Measurements from ENCODE around the gene SLC36A1.
A peak's percentile ranks its signal among the peaks of the same experiment; 100 is the strongest.

Gene SLC36A1

GRCh38 chr5:151447174-151448037, at the start of gene SLC36A1:
Gene SLC36A1 (plus strand): TSS chr5:151447603. CDS start chr5:151458793, 11,190 bp downstream.
- peak; percentile 95 for DNase-seq (ENCODE audit: low read depth)
- TF ChIP-seq, protein P1, sequence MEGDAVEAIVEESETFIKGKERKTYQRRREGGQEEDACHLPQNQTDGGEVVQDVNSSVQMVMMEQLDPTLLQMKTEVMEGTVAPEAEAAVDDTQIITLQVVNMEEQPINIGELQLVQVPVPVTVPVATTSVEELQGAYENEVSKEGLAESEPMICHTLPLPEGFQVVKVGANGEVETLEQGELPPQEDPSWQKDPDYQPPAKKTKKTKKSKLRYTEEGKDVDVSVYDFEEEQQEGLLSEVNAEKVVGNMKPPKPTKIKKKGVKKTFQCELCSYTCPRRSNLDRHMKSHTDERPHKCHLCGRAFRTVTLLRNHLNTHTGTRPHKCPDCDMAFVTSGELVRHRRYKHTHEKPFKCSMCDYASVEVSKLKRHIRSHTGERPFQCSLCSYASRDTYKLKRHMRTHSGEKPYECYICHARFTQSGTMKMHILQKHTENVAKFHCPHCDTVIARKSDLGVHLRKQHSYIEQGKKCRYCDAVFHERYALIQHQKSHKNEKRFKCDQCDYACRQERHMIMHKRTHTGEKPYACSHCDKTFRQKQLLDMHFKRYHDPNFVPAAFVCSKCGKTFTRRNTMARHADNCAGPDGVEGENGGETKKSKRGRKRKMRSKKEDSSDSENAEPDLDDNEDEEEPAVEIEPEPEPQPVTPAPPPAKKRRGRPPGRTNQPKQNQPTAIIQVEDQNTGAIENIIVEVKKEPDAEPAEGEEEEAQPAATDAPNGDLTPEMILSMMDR (IDR thresholded peaks at IDR 0.05; ENCODE audit: insufficient read depth, low read depth, low read length, missing control alignments), result peak; percentile 93
- peak within 1 kb of the TSS; percentile 76 for H3K4me3 ChIP-seq (ENCODE audit: low read depth, low read length)

- no peak for DNase-seq (ENCODE audit: low read depth)
- no peak overlapping the region for H3K4me3 ChIP-seq (ENCODE audit: low read depth, low read length)
- TF ChIP-seq, protein P1 (IDR thresholded peaks at IDR 0.05; ENCODE audit: insufficient read depth, low read depth, low read length, missing control alignments), result no peak
Measured at GRCh38 chr5:151405334-151406160, 41.9 kb upstream of the SLC36A1 start.

DNA sequence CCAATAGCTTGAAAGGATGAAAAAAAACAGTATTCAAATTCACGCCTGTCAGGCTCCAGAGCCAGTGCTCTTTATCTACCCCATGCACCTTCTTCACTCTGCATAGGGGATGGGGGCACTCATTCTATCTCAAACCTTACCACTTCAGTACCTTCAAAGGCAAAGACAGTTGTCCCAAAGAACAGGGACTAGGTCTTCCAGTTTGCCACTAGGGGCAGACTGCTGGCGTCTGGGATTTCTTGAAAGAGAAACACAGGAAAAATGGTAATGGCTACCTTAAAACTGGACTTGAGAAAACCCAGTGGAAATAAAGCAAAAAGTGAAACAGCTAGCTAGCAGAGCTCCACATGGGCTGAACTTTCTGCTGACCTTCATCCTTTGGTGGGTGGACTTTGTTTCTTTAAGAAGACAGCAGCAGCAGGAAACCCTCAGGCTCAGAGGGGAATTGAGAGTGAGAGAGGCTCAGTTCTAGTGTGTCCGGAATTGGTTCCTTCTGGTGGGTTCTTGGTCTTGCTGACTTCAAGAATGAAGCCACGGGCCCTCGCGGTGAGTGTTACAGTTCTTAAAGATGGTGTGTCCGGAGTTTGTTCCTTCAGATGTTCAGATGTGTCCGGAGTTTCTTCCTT, 41.0 kb upstream of the SLC36A1 start:
- TF ChIP-seq, protein P1 (IDR thresholded peaks at IDR 0.05; ENCODE audit: insufficient read depth, low read depth, low read length, missing control alignments), result peak; percentile 29
- DNase-seq (ENCODE audit: low read depth), result no peak
- no peak overlapping the region for H3K4me3 ChIP-seq (ENCODE audit: low read depth, low read length)

DNA sequence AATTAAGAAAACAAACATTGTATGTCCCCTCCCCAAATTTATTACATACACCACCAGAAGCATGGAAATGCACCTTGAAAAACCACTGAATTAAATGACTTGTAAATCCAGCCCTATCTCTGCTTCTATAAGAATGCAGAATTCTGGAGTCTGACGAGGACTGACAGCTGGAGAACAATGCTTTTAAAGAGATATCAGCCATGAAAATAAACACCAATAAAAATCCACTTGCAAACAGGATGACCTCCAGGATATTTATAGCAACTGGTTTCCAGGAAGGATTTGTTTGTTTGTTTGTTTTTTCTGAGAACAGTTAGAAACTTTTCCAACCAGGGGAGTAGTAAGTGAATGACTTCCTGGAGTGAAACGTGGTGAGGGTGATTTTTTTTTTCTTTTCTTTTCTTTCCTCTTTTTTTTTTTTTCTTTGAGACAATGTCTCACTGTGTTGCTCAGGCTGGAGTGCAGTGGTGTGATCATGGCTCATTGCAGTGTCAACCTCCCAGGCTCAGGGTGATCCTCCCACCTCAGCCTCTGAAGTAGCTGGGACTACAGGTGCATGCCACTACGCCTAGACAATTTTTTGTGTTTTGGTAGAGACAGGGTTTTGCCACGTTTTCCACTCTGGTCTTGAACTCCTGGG, 38.7 kb upstream of the SLC36A1 start:
- H3K4me3 ChIP-seq (ENCODE audit: low read depth, low read length), result no peak overlapping the region
- TF ChIP-seq, protein P1 (IDR thresholded peaks at IDR 0.05; ENCODE audit: insufficient read depth, low read depth, low read length, missing control alignments), result no peak
- no peak for DNase-seq (ENCODE audit: low read depth)

DNA sequence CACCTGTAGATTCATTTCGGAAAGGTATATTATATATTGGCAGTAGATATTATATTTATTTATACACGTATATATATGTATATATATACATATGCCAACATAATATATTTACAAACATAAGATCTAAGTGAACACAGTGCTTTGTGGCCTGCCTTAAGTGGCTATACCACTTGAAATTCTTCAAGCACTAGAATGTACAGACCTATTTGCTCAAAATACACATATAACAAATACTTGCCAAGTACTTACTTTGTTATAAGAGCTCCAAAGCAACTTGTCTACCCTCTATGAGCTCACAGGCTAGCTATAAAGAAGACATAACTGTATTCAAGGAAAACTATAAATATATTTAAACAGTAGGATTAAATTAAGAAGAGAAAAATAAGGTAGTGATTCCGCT, 33.6 kb upstream of the SLC36A1 start:
- TF ChIP-seq, protein P1 (IDR thresholded peaks at IDR 0.05; ENCODE audit: insufficient read depth, low read depth, low read length, missing control alignments), result no peak
- no peak overlapping the region for H3K4me3 ChIP-seq (ENCODE audit: low read depth, low read length)
- DNase-seq (ENCODE audit: low read depth), result no peak

DNA sequence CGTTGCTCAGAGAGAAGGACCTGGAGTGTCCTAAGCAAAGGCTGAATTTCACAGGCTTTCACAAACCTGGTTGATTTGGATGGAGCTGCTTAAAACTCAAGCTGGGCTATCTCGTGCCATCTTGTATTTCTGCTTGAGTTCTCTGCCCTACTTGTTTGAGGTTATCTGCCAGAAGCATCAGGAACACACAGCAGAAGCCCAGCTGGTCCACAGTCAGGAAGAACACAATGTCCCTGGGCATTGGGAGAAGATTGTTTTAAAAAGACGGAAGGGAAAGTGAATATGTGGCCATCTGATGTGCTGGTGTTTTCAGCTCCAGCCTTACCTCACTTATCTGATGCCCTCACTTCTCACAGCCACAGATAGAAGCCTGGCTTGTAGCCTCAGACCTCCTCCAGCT, 32.9 kb upstream of the SLC36A1 start:
- no peak for DNase-seq (ENCODE audit: low read depth)
- TF ChIP-seq, protein P1 (IDR thresholded peaks at IDR 0.05; ENCODE audit: insufficient read depth, low read depth, low read length, missing control alignments), result no peak
- no peak overlapping the region for H3K4me3 ChIP-seq (ENCODE audit: low read depth, low read length)

Data from GM12865 (cell line).